Loucy (cell line): ENCODE measurements around the gene TNFRSF9.

Source experiments
- H2AFZ ChIP-seq: fragments of 200-600 bp; sonication (generic); 2 replicates; pipeline ENCODE4 v1.6.0; 2016; ENCODE audit warnings: antibody characterized with exemption, mild to moderate bottlenecking, low read length, moderate library complexity
- H3F3A ChIP-seq: fragments of 200-600 bp; 2 replicates; pipeline ENCODE4 v1.6.0; 2016; ENCODE audit warnings: antibody characterized with exemption, low read depth, mild to moderate bottlenecking
- H3K27me3 ChIP-seq: fragments of 200-600 bp; sonication (generic); 2 replicates; pipeline ENCODE4 v1.6.1; 2014; ENCODE audit warnings: low read length, mild to moderate bottlenecking; ENCODE audit not compliant: insufficient read depth, poor library complexity, severe bottlenecking
- H3K36me3 ChIP-seq: fragments of 200-600 bp; sonication (generic); 2 replicates; pipeline ENCODE4 v1.6.1; 2016; ENCODE audit warnings: low read length; ENCODE audit not compliant: insufficient read depth
- H3K4me1 ChIP-seq: fragments of 200-600 bp; sonication (generic); 2 replicates; pipeline ENCODE4 v1.5.1; 2014; ENCODE audit warnings: low read length, mild to moderate bottlenecking; ENCODE audit not compliant: insufficient read depth, poor library complexity, severe bottlenecking
- H3K4me2 ChIP-seq: fragments of 200-600 bp; sonication (generic); 2 replicates; pipeline ENCODE4 v1.6.0; 2014; ENCODE audit warnings: antibody characterized with exemption, low read length, low read depth, mild to moderate bottlenecking; ENCODE audit not compliant: poor library complexity, severe bottlenecking
- H3K4me3 ChIP-seq: fragments of 200-600 bp; sonication (generic); 2 replicates; pipeline ENCODE4 v1.5.1; 2014; ENCODE audit warnings: low read length, mild to moderate bottlenecking, mixed read lengths; ENCODE audit not compliant: poor library complexity, severe bottlenecking
- H3K79me2 ChIP-seq: fragments of 200-600 bp; sonication (generic); 2 replicates; pipeline ENCODE4 v1.6.1; 2014; ENCODE audit warnings: low read length; ENCODE audit not compliant: insufficient read depth
- H3K9ac ChIP-seq: fragments of 200-600 bp; sonication (generic); 2 replicates; pipeline ENCODE4 v1.6.0; 2014; ENCODE audit warnings: mild to moderate bottlenecking, low read depth, low read length, moderate library complexity; ENCODE audit not compliant: poor library complexity, severe bottlenecking
- H3K9me2 ChIP-seq: fragments of 200-600 bp; sonication (generic); replicated peaks from 2 replicates; pipeline ENCODE4 v1.6.1; 2016; ENCODE audit warnings: low read depth, low read length, mixed read lengths
- H3K9me3 ChIP-seq: fragments of 200-600 bp; sonication (generic); 2 replicates; pipeline ENCODE4 v1.6.1; 2014; ENCODE audit warnings: mild to moderate bottlenecking, antibody characterized with exemption, low read length, low read depth; ENCODE audit not compliant: insufficient read depth
- H4K20me1 ChIP-seq: fragments of 200-600 bp; sonication (generic); 2 replicates; pipeline ENCODE4 v1.6.0; 2014; ENCODE audit warnings: antibody characterized with exemption, low read length, mild to moderate bottlenecking; ENCODE audit not compliant: insufficient read depth, poor library complexity, severe bottlenecking
- EZH2phosphoT487 ChIP-seq: fragments of 200-600 bp; IDR thresholded peaks from 2 replicates; pipeline ENCODE4 v1.6.1; 2018; ENCODE audit warnings: antibody characterized with exemption, mild to moderate bottlenecking, moderate library complexity, borderline replicate concordance
- TF ChIP-seq, protein P1 (sequence below): fragments of 200-600 bp; sonication (generic); conservative IDR thresholded peaks from 2 replicates; pipeline ENCODE4 v1.5.1; 2014; ENCODE audit warnings: mild to moderate bottlenecking, antibody characterized with exemption, low read length

TNFRSF9 gene

GRCh38 chr1:7916501-7916830 lies 24.2 kb downstream of the TNFRSF9 start:
- H2AFZ ChIP-seq = no peak overlapping the region
- no peaks in the 10 kb centered on the region for H3K36me3 ChIP-seq
- H3K27me3 ChIP-seq = no peaks in the 10 kb centered on the region
- peaks cover 18% of the 10 kb centered on the region for H3K4me1 ChIP-seq
- H3K79me2 ChIP-seq = no peaks in the 10 kb centered on the region
- H3K4me3 ChIP-seq = peak overlapping the region; percentile 47
- no peaks in the 10 kb centered on the region for H3K9me2 ChIP-seq
- H4K20me1 ChIP-seq = no peaks in the 10 kb centered on the region
- TF ChIP-seq, protein P1, sequence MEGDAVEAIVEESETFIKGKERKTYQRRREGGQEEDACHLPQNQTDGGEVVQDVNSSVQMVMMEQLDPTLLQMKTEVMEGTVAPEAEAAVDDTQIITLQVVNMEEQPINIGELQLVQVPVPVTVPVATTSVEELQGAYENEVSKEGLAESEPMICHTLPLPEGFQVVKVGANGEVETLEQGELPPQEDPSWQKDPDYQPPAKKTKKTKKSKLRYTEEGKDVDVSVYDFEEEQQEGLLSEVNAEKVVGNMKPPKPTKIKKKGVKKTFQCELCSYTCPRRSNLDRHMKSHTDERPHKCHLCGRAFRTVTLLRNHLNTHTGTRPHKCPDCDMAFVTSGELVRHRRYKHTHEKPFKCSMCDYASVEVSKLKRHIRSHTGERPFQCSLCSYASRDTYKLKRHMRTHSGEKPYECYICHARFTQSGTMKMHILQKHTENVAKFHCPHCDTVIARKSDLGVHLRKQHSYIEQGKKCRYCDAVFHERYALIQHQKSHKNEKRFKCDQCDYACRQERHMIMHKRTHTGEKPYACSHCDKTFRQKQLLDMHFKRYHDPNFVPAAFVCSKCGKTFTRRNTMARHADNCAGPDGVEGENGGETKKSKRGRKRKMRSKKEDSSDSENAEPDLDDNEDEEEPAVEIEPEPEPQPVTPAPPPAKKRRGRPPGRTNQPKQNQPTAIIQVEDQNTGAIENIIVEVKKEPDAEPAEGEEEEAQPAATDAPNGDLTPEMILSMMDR = no peak
- TF ChIP-seq EZH2phosphoT487 = no peak
- H3K9ac ChIP-seq = no peak overlapping the region
- no peaks in the 10 kb centered on the region for H3F3A ChIP-seq
- no peaks in the 10 kb centered on the region for H3K9me3 ChIP-seq
- peak overlapping the region; percentile 55 for H3K4me2 ChIP-seq

DNA sequence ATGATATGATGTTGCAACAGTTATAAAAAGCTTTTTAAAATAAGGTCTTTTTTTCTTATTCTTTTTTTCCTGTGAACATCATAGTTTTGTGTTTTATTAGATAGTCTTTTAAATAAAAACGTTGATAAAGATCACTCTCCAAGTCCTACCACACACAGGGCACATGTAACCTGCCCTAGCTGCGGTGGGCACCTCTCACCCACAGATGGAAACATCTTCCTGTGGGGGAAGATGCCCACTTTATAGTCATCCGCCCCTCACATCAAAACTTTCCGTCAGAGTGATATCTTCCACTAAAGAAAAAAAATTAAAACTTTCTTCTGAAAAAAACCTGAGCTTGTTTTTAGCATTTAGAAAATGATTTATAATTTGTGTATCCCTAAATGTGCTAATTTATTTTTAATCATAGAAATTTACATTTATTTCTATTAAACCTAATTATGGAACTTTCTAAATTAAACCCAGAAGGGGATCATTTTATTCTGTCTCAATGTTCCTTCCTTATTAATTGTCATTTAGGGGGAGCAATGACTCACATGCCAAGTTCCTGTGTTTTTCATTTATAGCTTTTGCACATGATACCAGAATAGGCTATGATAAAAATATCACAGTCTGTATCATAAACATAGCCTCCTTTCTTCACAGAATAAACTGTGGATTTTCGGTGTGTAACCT lies 24.7 kb downstream of the TNFRSF9 start:
- H4K20me1 ChIP-seq = no peaks in the 10 kb centered on the region
- H3K9ac ChIP-seq = no peak overlapping the region
- H3K27me3 ChIP-seq = no peaks in the 10 kb centered on the region
- H3F3A ChIP-seq = no peaks in the 10 kb centered on the region
- no peaks in the 10 kb centered on the region for H3K9me3 ChIP-seq
- peaks cover 18% of the 10 kb centered on the region for H3K4me1 ChIP-seq
- H3K4me2 ChIP-seq = peak overlapping the region; percentile 55
- peak overlapping the region; percentile 47 for H3K4me3 ChIP-seq
- no peaks in the 10 kb centered on the region for H3K79me2 ChIP-seq
- TF ChIP-seq, protein P1 = no peak
- TF ChIP-seq EZH2phosphoT487 = no peak
- H3K36me3 ChIP-seq = no peaks in the 10 kb centered on the region
- H2AFZ ChIP-seq = no peak overlapping the region
- no peaks in the 10 kb centered on the region for H3K9me2 ChIP-seq

DNA sequence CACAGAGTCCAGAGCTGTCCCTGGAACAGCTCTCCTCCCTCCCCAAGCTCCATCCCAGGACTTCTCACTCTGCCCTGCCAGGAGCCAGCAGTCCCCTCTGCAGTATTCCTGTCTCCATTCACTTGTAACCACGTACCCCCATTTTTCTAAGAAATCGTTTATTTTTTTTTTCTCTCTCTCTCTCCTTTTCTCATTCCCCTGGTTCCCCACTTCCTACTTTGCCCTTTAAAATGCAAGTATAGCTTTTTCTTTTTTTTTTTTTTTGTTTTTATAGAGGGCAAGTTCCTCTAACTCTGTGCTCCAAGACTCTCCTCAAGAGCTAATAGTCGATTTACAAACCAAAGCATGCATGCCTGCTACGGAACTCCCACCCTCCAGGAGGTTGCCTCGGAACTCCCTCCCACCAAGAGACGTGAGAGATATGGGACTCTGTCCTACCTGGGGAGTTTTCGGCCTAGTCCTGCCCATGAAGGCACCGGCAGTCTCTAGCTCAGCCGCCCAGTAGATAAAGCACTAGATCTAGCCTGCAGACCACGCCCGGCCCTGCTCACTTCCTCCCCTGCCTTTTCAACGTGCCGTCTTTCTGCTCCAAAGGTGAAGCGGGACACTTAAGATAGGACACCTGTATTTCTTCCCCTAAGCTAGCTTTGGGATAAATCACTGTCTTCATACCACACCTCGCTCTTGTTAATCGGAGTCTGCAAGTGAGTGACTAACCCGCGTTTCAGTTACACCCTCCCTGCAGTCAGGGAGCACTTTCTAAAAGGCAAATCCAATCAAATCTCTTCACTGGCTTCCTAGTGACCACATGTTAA lies 27.7 kb downstream of the TNFRSF9 start:
- no peak overlapping the region for H3K9ac ChIP-seq
- H3K4me1 ChIP-seq = peaks cover 18% of the 10 kb centered on the region
- no peak overlapping the region for H3K4me3 ChIP-seq
- H3K9me3 ChIP-seq = no peaks in the 10 kb centered on the region
- H3F3A ChIP-seq = no peaks in the 10 kb centered on the region
- no peak overlapping the region for H3K4me2 ChIP-seq
- H4K20me1 ChIP-seq = no peaks in the 10 kb centered on the region
- H3K79me2 ChIP-seq = no peaks in the 10 kb centered on the region
- H3K9me2 ChIP-seq = no peaks in the 10 kb centered on the region
- no peak overlapping the region for H2AFZ ChIP-seq
- no peaks in the 10 kb centered on the region for H3K36me3 ChIP-seq
- no peak for TF ChIP-seq EZH2phosphoT487
- TF ChIP-seq, protein P1 = no peak
- no peaks in the 10 kb centered on the region for H3K27me3 ChIP-seq
